Skin of body (tissue), 2 donors: ENCODE data around the gene FCAR. TPM values are rescaled to one million over a fixed set of nuclear protein-coding genes. Genes with fewer than 3 reads are reported as not detected.

Source experiments
- small RNA-seq: library from RNA; depleted of rRNA; stranded (forward); fragments of <200 nt; gene quantifications from one replicate; pipeline ENCODE3, GENCODE V24; 2014; ENCODE audit warnings: low replicate concordance
- total RNA-seq: library from RNA; depleted of rRNA; stranded (reverse); fragments of >200 nt; gene quantifications from one replicate; pipeline ENCODE4 v1.2.3, GENCODE V29; 2014

FCAR gene
- total RNA-seq, 1 donor from 2014 or later: 8.4 TPM

Small RNA genes lying within 50 kb of the gene (small RNA-seq; reads per million reads assigned to genes)
- gene RNU6-222P: not detected

Other genes with a start within 250 kb of the FCAR start
- gene LILRB1, start 243.8 kb upstream of the FCAR start, total RNA-seq: 0.49 TPM
- 0.49 TPM for gene LILRB4, start 211.2 kb upstream of the FCAR start, total RNA-seq
- gene KIR3DL3, start 149.8 kb upstream of the FCAR start, total RNA-seq: not detected
- not detected for gene KIR2DL3, start 135.7 kb upstream of the FCAR start, total RNA-seq
- not detected for gene KIR2DL1, start 104.4 kb upstream of the FCAR start, total RNA-seq
- gene KIR2DL4, start 70.6 kb upstream of the FCAR start, total RNA-seq: not detected
- not detected for gene KIR3DL1, start 57.8 kb upstream of the FCAR start, total RNA-seq
- not detected for gene KIR2DS4, start 41.6 kb upstream of the FCAR start, total RNA-seq
- not detected for gene KIR3DL2, start 23.8 kb upstream of the FCAR start, total RNA-seq
- gene NCR1, start 31.9 kb downstream of the FCAR start, total RNA-seq: 0.30 TPM
- not detected for gene NLRP7, start 73.3 kb downstream of the FCAR start, total RNA-seq
- 6.5 TPM for gene NLRP2, start 92.1 kb downstream of the FCAR start, total RNA-seq
- 0.20 TPM for gene GP6, start 164.0 kb downstream of the FCAR start, total RNA-seq
- 31.6 TPM for gene RDH13, start 188.9 kb downstream of the FCAR start, total RNA-seq
- 47.6 TPM for gene EPS8L1, start 201.6 kb downstream of the FCAR start, total RNA-seq
- gene PPP1R12C, start 243.4 kb downstream of the FCAR start, total RNA-seq: 34.0 TPM